SW480 (cell line): ENCODE measurements around the gene SPOCK1.
A peak's percentile ranks its signal among the peaks of the same experiment; 100 is the strongest.

Source experiments
- DNase-seq: peaks from one replicate; pipeline ENCODE4 v3.0.0-alpha.2; 2016; ENCODE audit warnings: low spot score

SPOCK1 gene

GRCh38 chr5:137071526-137071925 lies 427.6 kb downstream of the SPOCK1 start:
- DNase-seq = no peak

- no peak for DNase-seq
Observed at GRCh38 chr5:137070521-137070920, 428.6 kb downstream of the SPOCK1 start.

- no peak for DNase-seq
Observed at GRCh38 chr5:137069358-137069757, 429.8 kb downstream of the SPOCK1 start.

- DNase-seq = no peak
Observed at GRCh38 chr5:137061382-137061781, 437.7 kb downstream of the SPOCK1 start.

- no peak for DNase-seq
Observed at GRCh38 chr5:137058089-137058488, 441.0 kb downstream of the SPOCK1 start.

- no peak for DNase-seq
Observed at GRCh38 chr5:137056676-137057075, 442.4 kb downstream of the SPOCK1 start.

GRCh38 chr5:137055271-137055872 lies 443.8 kb downstream of the SPOCK1 start:
- DNase-seq = no peak

GRCh38 chr5:137054792-137055191 lies 444.3 kb downstream of the SPOCK1 start:
- no peak for DNase-seq

GRCh38 chr5:137054335-137054734 lies 444.8 kb downstream of the SPOCK1 start:
- DNase-seq = no peak

GRCh38 chr5:137051161-137051560 lies 448.0 kb downstream of the SPOCK1 start:
- DNase-seq = peak; percentile 21

GRCh38 chr5:137040641-137041340 lies 458.3 kb downstream of the SPOCK1 start:
- no peak for DNase-seq

GRCh38 chr5:137040024-137040423 lies 459.1 kb downstream of the SPOCK1 start:
- DNase-seq = no peak

GRCh38 chr5:137037848-137038247 lies 461.3 kb downstream of the SPOCK1 start:
- no peak for DNase-seq

- DNase-seq = no peak
Observed at GRCh38 chr5:137036640-137037039, 462.5 kb downstream of the SPOCK1 start.

GRCh38 chr5:137035480-137035878 lies 463.6 kb downstream of the SPOCK1 start:
- no peak for DNase-seq

- DNase-seq = no peak
Observed at GRCh38 chr5:137034764-137035479, 464.2 kb downstream of the SPOCK1 start.

GRCh38 chr5:137034213-137034612 lies 464.9 kb downstream of the SPOCK1 start:
- DNase-seq = no peak

GRCh38 chr5:137032929-137033328 lies 466.2 kb downstream of the SPOCK1 start:
- no peak for DNase-seq

- no peak for DNase-seq
Observed at GRCh38 chr5:137027758-137028157, 471.4 kb downstream of the SPOCK1 start.

- no peak for DNase-seq
Observed at GRCh38 chr5:137026296-137026695, 472.8 kb downstream of the SPOCK1 start.

- DNase-seq = no peak
Observed at GRCh38 chr5:137024044-137024443, 475.1 kb downstream of the SPOCK1 start.

- no peak for DNase-seq
Observed at GRCh38 chr5:137023371-137023770, 475.8 kb downstream of the SPOCK1 start.

GRCh38 chr5:137022725-137023124 lies 476.4 kb downstream of the SPOCK1 start:
- no peak for DNase-seq
